H1 (cell line): Measurements from ENCODE around the gene UBASH3B. TPM values are rescaled to one million over a fixed set of nuclear protein-coding genes. Genes with fewer than 3 reads are reported as not detected.

Experiments
- CTCF ChIA-PET: fragments of 300-600 bp; sonication (Branson Sonifier 250); formaldehyde crosslinking; loops from one replicate; lab custom pipeline; 2021; ENCODE audit not compliant: partially characterized antibody; lab: Charles Lee
- POLR2A ChIA-PET: fragments of 300-600 bp; sonication (Branson Sonifier 250); formaldehyde crosslinking; loops from one replicate; lab custom pipeline; 2021; ENCODE audit warnings: inconsistent platforms; ENCODE audit not compliant: partially characterized antibody; lab: Charles Lee
- DNase-seq, 2 experiments: peaks; one replicate each; pipeline versions ENCODE4 v3.0.0 to v3.0.0-alpha.2; 2010 to 2022; ENCODE audit warnings: low spot score in 2 of 2, low read depth in 1 of 2, mixed read lengths in 1 of 2
- FAIRE-seq: peaks from 2 replicates; lab custom pipeline; 2011; peaks lifted over from hg19 to GRCh38; lab: Jason Lieb, UNC
- H2AFZ ChIP-seq: 2 replicates; pipeline ENCODE4 v1.8.1; 2012; ENCODE audit warnings: low read length, inconsistent platforms
- H2AK5ac ChIP-seq: 2 replicates; pipeline ENCODE4 v1.6.1; 2013; ENCODE audit warnings: low read depth, low read length
- H2BK120ac ChIP-seq: replicated peaks from 2 replicates; pipeline ENCODE3; 2013; ENCODE audit warnings: low read depth, low read length, inconsistent platforms
- H2BK12ac ChIP-seq: 2 replicates; pipeline ENCODE4 v1.6.1; 2013; ENCODE audit warnings: low read depth, low read length
- H2BK15ac ChIP-seq: 2 replicates; pipeline ENCODE4 v1.6.1; 2013; ENCODE audit warnings: low read length
- H2BK20ac ChIP-seq: 2 replicates; pipeline ENCODE4 v1.6.1; 2013; ENCODE audit warnings: low read length
- H2BK5ac ChIP-seq: 2 replicates; pipeline ENCODE4 v1.6.1; 2013; ENCODE audit warnings: low read depth, low read length
- H3K14ac ChIP-seq: 2 replicates; pipeline ENCODE4 v1.6.1; 2013; ENCODE audit warnings: inconsistent platforms; ENCODE audit not compliant: insufficient read length
- H3K18ac ChIP-seq: 2 replicates; pipeline ENCODE4 v1.6.1; 2013; ENCODE audit warnings: low read length; ENCODE audit errors: extremely low read depth
- H3K23ac ChIP-seq: 2 replicates; pipeline ENCODE4 v1.6.1; 2013; ENCODE audit warnings: inconsistent platforms; ENCODE audit not compliant: insufficient read length
- H3K23me2 ChIP-seq: 2 replicates; pipeline ENCODE4 v1.6.1; 2013; ENCODE audit warnings: low read depth, low read length
- H3K27ac ChIP-seq: 2 replicates; pipeline ENCODE4 v1.6.1; 2011; ENCODE audit warnings: low read depth, low read length, inconsistent platforms
- H3K27me3 ChIP-seq, 4 experiments: replicated peaks in 1 of 4; 1 replicate in 1 of 4; 2 replicates in 3 of 4; pipeline versions ENCODE4 v1.6.1 to v1.8.1; 2011 to 2013; ENCODE audit warnings: low read length in 3 of 4, mild to moderate bottlenecking in 3 of 4, inconsistent platforms in 2 of 4, mixed read lengths in 2 of 4, moderate library complexity in 1 of 4; ENCODE audit not compliant: control insufficient read depth in 3 of 4, insufficient read depth in 3 of 4; ENCODE audit errors: extremely low read depth in 1 of 4
- H3K36me3 ChIP-seq, 4 experiments: 2 replicates each; pipeline versions ENCODE4 v1.6.1 to v1.8.1; 2011 to 2013; ENCODE audit warnings: mild to moderate bottlenecking in 4 of 4, low read length in 3 of 4, moderate library complexity in 2 of 4, control low read depth in 1 of 4, inconsistent platforms in 1 of 4; ENCODE audit not compliant: insufficient read depth in 4 of 4, control insufficient read depth in 2 of 4
- H3K4ac ChIP-seq: replicated peaks from 2 replicates; pipeline ENCODE3; 2013; ENCODE audit warnings: low read length, low read depth, mixed read lengths, inconsistent platforms; ENCODE audit not compliant: insufficient read length
- H3K4me1 ChIP-seq, 4 experiments: replicated peaks in 1 of 4; 1 replicate in 1 of 4; 2 replicates in 3 of 4; pipeline versions ENCODE4 v1.6.1 to v1.8.1; 2011 to 2013; ENCODE audit warnings: low read length in 3 of 4, inconsistent platforms in 2 of 4, mixed read lengths in 1 of 4; ENCODE audit not compliant: insufficient read depth in 4 of 4, control insufficient read depth in 3 of 4
- H3K4me2 ChIP-seq, 2 experiments: 2 replicates each; pipeline versions ENCODE4 v1.6.1 to v1.8.1; 2011 to 2013; ENCODE audit warnings: low read depth in 2 of 2, low read length in 2 of 2, control low read depth in 1 of 2, inconsistent platforms in 1 of 2, mild to moderate bottlenecking in 1 of 2; ENCODE audit not compliant: insufficient read depth in 1 of 2
- H3K4me3 ChIP-seq, 4 experiments: fragments of 200-600, 300-600 bp in 1 of 4; sonication (generic), shearing (Covaris generic), sonication (Bioruptor Twin) in 1 of 4; 2 replicates each; pipeline versions ENCODE4 v1.5.1 to v1.8.1; 2011 to 2016; ENCODE audit warnings: low read length in 4 of 4, low read depth in 3 of 4, control low read depth in 2 of 4, inconsistent platforms in 2 of 4, mild to moderate bottlenecking in 2 of 4, mixed read lengths in 1 of 4, moderate library complexity in 1 of 4; ENCODE audit not compliant: insufficient read depth in 2 of 4; ENCODE audit errors: extremely low read depth in 1 of 4
- H3K56ac ChIP-seq: replicated peaks from 2 replicates; pipeline ENCODE3; 2013; ENCODE audit warnings: low read depth, mild to moderate bottlenecking, mixed read lengths, low read length, inconsistent platforms; ENCODE audit not compliant: insufficient read length
- H3K79me1 ChIP-seq: 2 replicates; pipeline ENCODE4 v1.6.1; 2013; ENCODE audit warnings: low read depth, low read length, control low read depth
- H3K79me2 ChIP-seq, 2 experiments: 2 replicates each; pipeline versions ENCODE4 v1.6.1 to v1.8.1; 2012 to 2013; ENCODE audit warnings: low read length in 2 of 2, mild to moderate bottlenecking in 2 of 2, inconsistent platforms in 1 of 2; ENCODE audit not compliant: insufficient read depth in 2 of 2, control insufficient read depth in 1 of 2
- H3K9ac ChIP-seq, 4 experiments: replicated peaks in 1 of 4; 1 replicate in 1 of 4; 2 replicates in 3 of 4; pipeline versions ENCODE4 v1.6.1 to v1.8.1; 2011 to 2013; ENCODE audit warnings: low read depth in 3 of 4, low read length in 3 of 4, control low read depth in 2 of 4, mild to moderate bottlenecking in 2 of 4, moderate library complexity in 2 of 4, inconsistent platforms in 1 of 4; ENCODE audit errors: extremely low read depth in 1 of 4
- H3K9me3 ChIP-seq, 2 experiments: 2 replicates each; pipeline versions ENCODE4 v1.6.1 to v1.8.1; 2012 to 2013; ENCODE audit warnings: mild to moderate bottlenecking in 2 of 2, moderate library complexity in 2 of 2, control low read depth in 1 of 2, inconsistent platforms in 1 of 2, low read depth in 1 of 2, low read length in 1 of 2, mixed read lengths in 1 of 2; ENCODE audit not compliant: insufficient read depth in 2 of 2
- H4K20me1 ChIP-seq, 2 experiments: replicated peaks in 1 of 2; 2 replicates each; pipeline versions ENCODE3 to v1.8.1; 2011 to 2013; ENCODE audit warnings: inconsistent platforms in 2 of 2, low read length in 2 of 2, mild to moderate bottlenecking in 1 of 2; ENCODE audit not compliant: insufficient read depth in 2 of 2, control insufficient read depth in 1 of 2
- H4K5ac ChIP-seq: 2 replicates; pipeline ENCODE4 v1.6.1; 2013; ENCODE audit warnings: low read length, low read depth, mixed read lengths, inconsistent platforms; ENCODE audit not compliant: insufficient read length
- H4K8ac ChIP-seq: 2 replicates; pipeline ENCODE4 v1.8.0; 2013; ENCODE audit warnings: mild to moderate bottlenecking, moderate library complexity, low read length, inconsistent platforms; ENCODE audit not compliant: insufficient read depth; ENCODE audit errors: extremely low read depth
- H4K91ac ChIP-seq: replicated peaks from 2 replicates; pipeline ENCODE3; 2013; ENCODE audit warnings: low read length, mixed read lengths, inconsistent platforms; ENCODE audit not compliant: insufficient read length
- ASH2L ChIP-seq: fragments of 200-600, 300-600 bp; sonication (generic); IDR thresholded peaks from one replicate; pipeline ENCODE4 v1.7.1; 2017; ENCODE audit warnings: low read length
- ATF2 ChIP-seq: IDR thresholded peaks from 2 replicates; pipeline ENCODE4 v1.6.1; 2012; ENCODE audit warnings: low read length, inconsistent platforms
- CTBP2 ChIP-seq: IDR thresholded peaks from 2 replicates; pipeline ENCODE4 v1.7.0; 2011; ENCODE audit warnings: borderline replicate concordance, mild to moderate bottlenecking, moderate library complexity, mixed read lengths, low read length; ENCODE audit not compliant: insufficient read depth, insufficient read length
- E2F6 ChIP-seq: IDR thresholded peaks from 2 replicates; pipeline ENCODE4 v1.6.1; 2012; ENCODE audit warnings: inconsistent platforms
- SUZ12 ChIP-seq: fragments of 200-600 bp; sonication (generic); IDR thresholded peaks from 2 replicates; pipeline ENCODE4 v1.6.1; 2012; ENCODE audit warnings: mild to moderate bottlenecking, inconsistent platforms, low read length, moderate library complexity, mixed read lengths
- TBP ChIP-seq: IDR thresholded peaks from 2 replicates; pipeline ENCODE4 v1.6.1; 2011; ENCODE audit warnings: low read depth, low read length, improper control_type of control experiment
- WGBS, 2 experiments: shearing (Covaris generic) in 1 of 2; methylation state at CpG; one replicate each; pipeline versions ENCODE4 v1.1.6 to v1.1.7; 2013 to 2015; ENCODE audit warnings: low lambda C conversion rate in 2 of 2, mixed read lengths in 2 of 2, inconsistent platforms in 1 of 2, low coverage in 1 of 2, missing lambda C conversion rate in 1 of 2; ENCODE audit not compliant: insufficient replicate concordance in 2 of 2, insufficient coverage in 1 of 2, insufficient read length in 1 of 2; ENCODE audit errors: extremely low coverage in 1 of 2, missing lambda C conversion rate in 1 of 2; 5-methylcytosine and 5-hydroxymethylcytosine counted together
- polyA plus RNA-seq, 7 experiments: library from polyadenylated mRNA; depleted of rRNA in 3 of 7; stranded (reverse) in 5 of 7; unstranded in 2 of 7; fragments of >200 nt in 5 of 7; fragments of 200-250 nt in 2 of 7; gene quantifications; 1 replicate in 5 of 7; 2 replicates in 1 of 7; 4 replicates in 1 of 7; pipeline versions ENCODE4 v1.2.1 to v1.2.3, GENCODE V29; 2011 to 2013; ENCODE audit warnings: missing spikeins in 2 of 7, mixed read lengths in 2 of 7
- total RNA-seq: library from RNA; stranded (reverse); fragmentation: NEBNext Ultra II Directional; extraction: Animal tissue kit (Norgen Biotek cat#: 25700); gene quantifications from 2 replicates; pipeline ENCODE4 v1.2.1, GENCODE V29; 2021

Gene UBASH3B
- total and polyA plus RNA-seq, 2 of the 8 experiments (the other 6 are each of a cell fraction or from before 2014, with no cell fraction given): 7.5 to 9.5 TPM

- WGBS, 2 experiments: 4% methylated on average over 25 of the region's 25 CpGs; no CpG with 5 or more reads in 1 of the 2 experiments
- Histone ChIP-seq H2BK120ac (no peak overlapping the region), H3K56ac (no peak overlapping the region), H2BK15ac (no peak overlapping the region), H3K79me1 (no peaks in the 10 kb centered on the region; the same call in 1 of the 2 replicates), H4K5ac (no peak overlapping the region), H3K4ac (no peak overlapping the region), H3K9me3 (no peaks in the 10 kb centered on the region), H2BK20ac (no peak overlapping the region), H3K4me3 (peak overlapping the region; percentile 70 to 88 (median 72)), H3K18ac (peak overlapping the region; percentile 17; the same call in 1 of the 2 replicates)
- DNase-seq: no peak
- peak; percentile 54 for TF ChIP-seq ASH2L
- no peak for TF ChIP-seq ATF2
- peak; percentile 55; the same call in 1 of the 2 replicates for TF ChIP-seq SUZ12
- TF ChIP-seq E2F6: peak; percentile 66
- peak; percentile 0; the same call in 1 of the 2 replicates for TF ChIP-seq TBP
- TF ChIP-seq CTBP2: no peak
- TF ChIP-seq, all 59 proteins: peak for 4
- Histone ChIP-seq H2BK5ac (peak overlapping the region; percentile 7; the same call in 1 of the 2 replicates), H3K14ac (peak overlapping the region; percentile 58), H4K20me1 (peaks cover 0 to 2% of the 10 kb centered on the region in 2 experiments), H3K4me2 (peak overlapping the region; percentile 84 to 86), H4K91ac (peak overlapping the region; percentile 10), H3K27ac (no peak overlapping the region), H3K23me2 (peaks cover 10% of the 10 kb centered on the region), H2AFZ (no peak overlapping the region; the same call in 1 of the 2 replicates), H2AK5ac (no peak overlapping the region), H3K36me3 (no peaks in the 10 kb centered on the region), H3K9ac (peak overlapping the region in 3 of 4 experiments; percentile 16 to 65 (median 44); a peak in 3 of 7 replicates), H3K27me3 (peaks cover 0 to 21% (median 13%) of the 10 kb centered on the region in 4 experiments; a peak in 6 of 7 replicates), H3K79me2 (no peaks in the 10 kb centered on the region), H2BK12ac (no peak overlapping the region), H3K23ac (no peak overlapping the region), H3K4me1 (peaks cover 0 to 10% (median 3%) of the 10 kb centered on the region in 4 experiments; a peak in 6 of 7 replicates), H4K8ac (peak overlapping the region; percentile 28; the same call in 1 of the 2 replicates)
- POLR2A ChIA-PET: interaction anchor here (0.8 to 1.7 kb wide), 5 partner anchors 10 to 406 kb away, joined by 3 to 5 read pairs (median 4); partner anchors contain the start of gene HSPA8
- CTCF ChIA-PET: interaction anchor here (0.6 to 3.0 kb wide), 18 partner anchors 13 to 532 kb away, joined by 3 to 14 read pairs (median 4); partner anchors contain the start of gene HSPA8
- FAIRE-seq: no peak
These were observed 1.1 kb downstream of the UBASH3B start for GRCh38 chr11:122656631-122657101.
